ACC112 (cell line): Measurements from ENCODE around the gene MORF4L1.
"Not testable (repeated sequence)": the region's sequence is repeated elsewhere in the genome, so short reads cannot be mapped to it uniquely, and the experiment has no call there.

Experiments
- H2AFZ ChIP-seq: fragments of 200-600 bp; sonication (generic); one replicate; pipeline ENCODE4 v1.6.0; 2017; ENCODE audit warnings: antibody characterized with exemption, low read length; ENCODE audit not compliant: unreplicated experiment
- H3K27ac ChIP-seq: fragments of 200-600 bp; sonication (generic); 2 replicates; pipeline ENCODE4 v1.5.1; 2014; ENCODE audit warnings: low read depth, mild to moderate bottlenecking, antibody characterized with exemption, low read length, moderate library complexity
- H3K27me3 ChIP-seq: fragments of 200-600 bp; sonication (generic); 2 replicates; pipeline ENCODE4 v1.6.1; 2014; ENCODE audit warnings: mild to moderate bottlenecking, antibody characterized with exemption, low read length, moderate library complexity, mixed read lengths; ENCODE audit not compliant: insufficient read depth
- H3K36me3 ChIP-seq: fragments of 200-600 bp; sonication (generic); 2 replicates; pipeline ENCODE4 v1.6.1; 2016; ENCODE audit warnings: mild to moderate bottlenecking, antibody characterized with exemption, low read length, moderate library complexity, mixed read lengths; ENCODE audit not compliant: insufficient read depth
- H3K4me1 ChIP-seq: fragments of 200-600 bp; sonication (generic); one replicate; pipeline ENCODE4 v1.6.1; 2016; ENCODE audit warnings: low read length, mixed read lengths; ENCODE audit not compliant: insufficient read depth, unreplicated experiment, control insufficient read depth
- H3K4me3 ChIP-seq: fragments of 200-600 bp; sonication (generic); 2 replicates; pipeline ENCODE4 v1.5.1; 2014; ENCODE audit warnings: mild to moderate bottlenecking, low read depth, low read length
- H3K79me2 ChIP-seq: fragments of 200-600 bp; sonication (generic); one replicate; pipeline ENCODE4 v1.6.0; 2016; ENCODE audit warnings: low read length; ENCODE audit not compliant: control insufficient read depth, unreplicated experiment, insufficient read depth

Gene MORF4L1

DNA sequence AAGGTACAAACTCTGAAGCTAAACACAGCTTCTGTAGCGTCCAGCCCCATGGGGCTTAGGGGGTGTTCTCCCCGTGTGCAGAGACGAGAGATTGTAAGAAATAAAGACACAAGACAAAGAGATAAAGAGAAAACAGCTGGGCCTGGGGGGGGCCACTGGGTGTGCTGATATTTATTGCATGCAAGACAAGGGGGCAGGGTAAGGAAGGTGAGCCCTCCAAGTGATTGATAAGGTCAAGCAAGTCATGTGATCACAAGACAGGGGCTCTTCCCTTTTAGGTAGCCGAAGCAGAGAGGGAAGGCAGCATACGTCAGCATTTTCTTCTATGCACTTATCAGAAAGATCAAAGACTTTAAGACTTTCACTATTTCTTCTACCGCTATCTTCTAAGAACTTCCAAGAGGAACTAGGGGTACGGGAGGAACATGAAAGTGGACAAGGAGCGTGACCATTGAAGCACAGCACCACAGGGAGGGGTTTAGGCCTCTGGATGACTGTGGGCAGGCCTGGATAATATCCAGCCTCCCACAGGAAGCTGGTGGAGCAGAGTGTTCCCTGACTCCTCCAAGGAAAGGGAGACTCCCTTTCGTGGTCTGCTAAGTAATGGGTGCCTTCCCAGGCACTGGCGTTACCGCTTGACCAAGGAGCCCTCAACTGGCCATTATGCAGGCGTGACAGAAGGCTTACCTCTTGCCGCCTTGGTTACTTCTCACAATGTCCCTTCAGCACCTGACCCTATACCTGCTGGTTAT is 29.8 kb downstream of the MORF4L1 start:
- H2AFZ ChIP-seq, H3K27me3 ChIP-seq, H3K4me3 ChIP-seq: not testable (repeated sequence)
- peaks cover 53% of the 10 kb centered on the region for H3K36me3 ChIP-seq
- H3K4me1 ChIP-seq: peaks cover 66% of the 10 kb centered on the region
- H3K79me2 ChIP-seq: peaks cover 26% of the 10 kb centered on the region
- peak overlapping the region; percentile 92 for H3K27ac ChIP-seq

DNA sequence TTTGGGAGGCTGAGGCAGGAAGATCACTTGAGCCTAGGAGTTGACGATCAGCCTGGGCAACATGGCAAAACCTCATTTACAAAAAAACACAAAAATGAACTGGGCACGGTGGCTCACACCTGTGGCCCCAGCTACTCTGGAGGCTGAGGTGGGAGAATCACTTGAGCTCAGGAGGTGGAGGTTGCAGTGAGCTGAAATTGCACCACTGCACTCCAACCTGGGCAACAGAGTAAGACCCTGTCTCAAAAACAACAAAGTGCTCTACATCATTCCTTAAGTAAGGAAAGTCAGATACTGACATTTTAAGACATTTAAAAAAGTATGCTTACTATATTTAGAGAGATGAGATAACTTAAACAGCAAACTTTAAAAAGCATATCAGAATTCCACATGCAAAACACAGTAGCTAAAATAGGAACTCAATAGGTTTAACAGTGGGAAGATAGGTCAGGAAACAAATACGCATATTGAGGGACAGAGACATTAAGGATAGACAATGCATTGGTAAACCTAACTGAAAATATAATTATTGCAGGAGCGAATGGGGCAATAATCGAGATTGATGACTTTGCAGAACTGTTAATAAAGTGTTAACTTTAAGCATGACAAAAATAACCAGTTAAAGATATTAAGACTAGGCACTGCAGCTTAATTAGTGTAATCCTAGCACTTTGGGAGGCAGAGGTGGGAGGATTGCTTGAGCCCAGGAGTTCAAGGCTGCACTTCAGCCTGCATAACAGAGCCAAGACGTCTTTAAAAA is 32.1 kb downstream of the MORF4L1 start:
- H3K27ac ChIP-seq: peak overlapping the region; percentile 92
- H3K79me2 ChIP-seq: peaks cover 11% of the 10 kb centered on the region
- H3K27me3 ChIP-seq: no peaks in the 10 kb centered on the region

GRCh38 chr15:78906316-78906620 is 33.6 kb downstream of the MORF4L1 start:
- H2AFZ ChIP-seq: no peak overlapping the region
- peaks cover 46% of the 10 kb centered on the region for H3K36me3 ChIP-seq
- H3K27me3 ChIP-seq: no peaks in the 10 kb centered on the region
- no peak overlapping the region for H3K4me3 ChIP-seq
- peak overlapping the region; percentile 92 for H3K27ac ChIP-seq
- peaks cover 61% of the 10 kb centered on the region for H3K4me1 ChIP-seq
- H3K79me2 ChIP-seq: peaks cover 15% of the 10 kb centered on the region

More for the DNA sequence above, 32.1 kb downstream of the MORF4L1 start:
- H2AFZ ChIP-seq: no peak overlapping the region
- peaks cover 68% of the 10 kb centered on the region for H3K4me1 ChIP-seq
- H3K4me3 ChIP-seq: no peak overlapping the region
- peaks cover 43% of the 10 kb centered on the region for H3K36me3 ChIP-seq

- Histone ChIP-seq H3K27me3 (no peaks in the 10 kb centered on the region), H3K4me1 (peaks cover 48% of the 10 kb centered on the region), H2AFZ (no peak overlapping the region), H3K27ac (peak overlapping the region; percentile 92), H3K36me3 (peaks cover 49% of the 10 kb centered on the region), H3K79me2 (peaks cover 15% of the 10 kb centered on the region), H3K4me3 (no peak overlapping the region)
Observed at GRCh38 chr15:78907577-78907976, 34.9 kb downstream of the MORF4L1 start.

GRCh38 chr15:78909160-78909695 is 36.5 kb downstream of the MORF4L1 start:
- no peak overlapping the region for H3K4me3 ChIP-seq
- H3K36me3 ChIP-seq: peaks cover 41% of the 10 kb centered on the region
- peaks cover 36% of the 10 kb centered on the region for H3K4me1 ChIP-seq
- no peak overlapping the region for H2AFZ ChIP-seq
- H3K27ac ChIP-seq: no peak overlapping the region
- no peaks in the 10 kb centered on the region for H3K27me3 ChIP-seq
- H3K79me2 ChIP-seq: peaks cover 15% of the 10 kb centered on the region

DNA sequence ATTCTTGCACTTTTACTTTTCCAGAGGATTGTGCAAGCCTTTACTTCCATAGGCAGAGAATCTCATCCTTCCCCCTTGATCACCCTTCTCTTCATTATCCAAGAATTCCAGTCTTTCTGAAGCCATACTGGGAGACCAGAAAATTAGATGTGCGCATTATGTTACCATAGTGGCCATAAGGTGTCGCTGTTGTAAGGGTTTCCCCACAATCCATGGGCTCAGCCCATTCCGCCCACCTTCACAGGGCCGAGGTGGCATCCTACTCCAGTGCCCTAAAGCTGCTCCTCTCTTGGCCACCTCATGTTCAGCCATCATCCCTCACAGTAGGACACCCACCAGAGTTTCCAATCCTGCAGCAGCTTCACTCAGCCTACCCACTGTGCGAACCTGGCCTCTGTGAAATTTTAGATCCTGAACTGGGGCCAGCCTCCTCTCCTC is 37.1 kb downstream of the MORF4L1 start:
- Histone ChIP-seq H3K36me3 (peaks cover 35% of the 10 kb centered on the region), H2AFZ (no peak overlapping the region), H3K27me3 (no peaks in the 10 kb centered on the region), H3K4me3 (no peak overlapping the region), H3K27ac (no peak overlapping the region), H3K4me1 (peaks cover 32% of the 10 kb centered on the region), H3K79me2 (peaks cover 15% of the 10 kb centered on the region)

GRCh38 chr15:78910271-78910670 is 37.6 kb downstream of the MORF4L1 start:
- H3K79me2 ChIP-seq: peaks cover 15% of the 10 kb centered on the region
- peaks cover 28% of the 10 kb centered on the region for H3K4me1 ChIP-seq
- no peak overlapping the region for H3K27ac ChIP-seq

DNA sequence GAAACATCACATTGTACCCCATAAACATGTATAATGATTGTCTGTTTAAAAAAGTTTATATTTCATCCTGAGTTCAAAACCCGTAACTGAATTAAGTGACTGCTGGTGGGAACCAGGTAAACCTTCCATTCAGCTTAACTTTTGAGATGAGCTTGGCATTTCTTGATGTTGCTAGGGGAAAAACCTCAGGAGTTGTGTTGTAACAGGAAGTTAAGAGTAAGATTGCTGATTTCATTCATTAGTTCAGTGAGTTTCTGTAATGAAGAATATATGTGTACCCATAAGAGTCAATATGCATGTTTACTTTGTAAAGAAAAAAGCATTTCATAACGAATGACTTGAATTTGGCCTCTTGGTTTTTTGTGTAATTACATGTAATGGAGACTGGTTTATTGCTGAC is 39.6 kb downstream of the MORF4L1 start:
- Histone ChIP-seq H3K79me2 (peaks cover 7% of the 10 kb centered on the region), H3K27me3 (no peaks in the 10 kb centered on the region), H3K4me1 (peaks cover 15% of the 10 kb centered on the region), H3K36me3 (peaks cover 28% of the 10 kb centered on the region), H3K4me3 (no peak overlapping the region), H3K27ac (no peak overlapping the region), H2AFZ (no peak overlapping the region)

More at GRCh38 chr15:78910271-78910670, 37.6 kb downstream of the MORF4L1 start:
- H3K4me3 ChIP-seq: no peak overlapping the region
- H3K27me3 ChIP-seq: no peaks in the 10 kb centered on the region
- no peak overlapping the region for H2AFZ ChIP-seq
- H3K36me3 ChIP-seq: peaks cover 35% of the 10 kb centered on the region

DNA sequence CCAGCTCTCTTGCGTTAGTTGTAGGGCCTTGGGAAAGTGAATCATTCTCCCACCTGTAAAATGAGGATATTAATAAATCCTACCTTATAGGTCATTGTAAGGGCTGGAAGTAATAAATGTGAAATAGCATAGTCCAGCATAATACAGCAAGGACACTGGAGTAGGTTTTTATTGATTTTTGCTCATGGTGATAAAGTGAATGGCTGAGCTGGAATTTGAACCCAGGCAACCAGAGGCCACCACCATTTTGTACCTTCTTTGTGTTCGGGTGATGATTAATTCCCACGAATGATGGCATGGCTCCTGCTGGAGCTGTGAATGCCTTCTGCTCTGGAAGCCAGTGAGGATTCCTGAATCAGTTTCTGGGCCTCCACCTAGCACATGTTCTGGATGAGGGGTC is 40.3 kb downstream of the MORF4L1 start:
- no peak overlapping the region for H3K4me3 ChIP-seq
- no peak overlapping the region for H3K27ac ChIP-seq
- H3K27me3 ChIP-seq: no peaks in the 10 kb centered on the region
- H3K79me2 ChIP-seq: peaks cover 4% of the 10 kb centered on the region
- H3K36me3 ChIP-seq: peaks cover 28% of the 10 kb centered on the region
- peaks cover 15% of the 10 kb centered on the region for H3K4me1 ChIP-seq
- H2AFZ ChIP-seq: no peak overlapping the region

- Histone ChIP-seq H3K4me3 (no peak overlapping the region), H2AFZ (no peak overlapping the region), H3K36me3 (peaks cover 28% of the 10 kb centered on the region), H3K27ac (no peak overlapping the region), H3K27me3 (no peaks in the 10 kb centered on the region), H3K4me1 (peaks cover 15% of the 10 kb centered on the region), H3K79me2 (peaks cover 4% of the 10 kb centered on the region)
Observed at GRCh38 chr15:78914027-78914764, 41.5 kb downstream of the MORF4L1 start.
